GM11168 (cell line): Measurements from ENCODE around the gene DCAKD.

Source experiments
- in situ Hi-C: fragments of 300-500 bp; cut with MboI; formaldehyde crosslinking; loops from one replicate; pipeline ENCODE4 v1.12.0; 2022; ENCODE audit warnings: low sequenced_read_pairs; ENCODE audit not compliant: unreplicated experiment

The DCAKD gene

DNA sequence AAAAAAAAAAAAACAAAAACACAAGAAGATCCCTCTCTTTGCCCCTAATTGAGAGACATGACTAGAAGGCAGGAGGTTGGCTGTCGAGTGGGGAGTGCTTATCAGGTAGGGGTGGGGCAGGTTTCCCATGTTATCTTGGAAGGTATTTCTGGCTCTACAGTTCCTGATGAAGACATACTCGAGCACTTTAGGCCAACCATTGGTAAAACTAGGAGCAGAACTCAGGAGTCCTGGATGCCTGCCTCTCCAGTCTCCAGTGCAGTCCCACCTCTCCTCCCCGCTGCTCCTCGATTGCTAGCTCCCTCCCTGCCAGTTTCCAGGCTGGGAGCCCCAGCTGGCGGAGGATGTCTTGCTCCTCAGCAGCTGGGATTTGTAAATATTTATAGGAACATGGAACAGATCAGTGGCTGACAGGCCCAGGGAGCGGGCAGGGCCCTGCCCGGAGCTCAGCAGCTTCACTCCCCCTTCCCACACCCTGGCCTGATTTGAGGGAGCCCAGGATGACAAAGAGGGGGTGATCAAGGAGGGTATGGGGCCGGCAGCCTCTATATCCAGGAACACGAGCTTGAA lies 71.9 kb downstream of the DCAKD start:
- in situ Hi-C loops: no loop called here

DNA sequence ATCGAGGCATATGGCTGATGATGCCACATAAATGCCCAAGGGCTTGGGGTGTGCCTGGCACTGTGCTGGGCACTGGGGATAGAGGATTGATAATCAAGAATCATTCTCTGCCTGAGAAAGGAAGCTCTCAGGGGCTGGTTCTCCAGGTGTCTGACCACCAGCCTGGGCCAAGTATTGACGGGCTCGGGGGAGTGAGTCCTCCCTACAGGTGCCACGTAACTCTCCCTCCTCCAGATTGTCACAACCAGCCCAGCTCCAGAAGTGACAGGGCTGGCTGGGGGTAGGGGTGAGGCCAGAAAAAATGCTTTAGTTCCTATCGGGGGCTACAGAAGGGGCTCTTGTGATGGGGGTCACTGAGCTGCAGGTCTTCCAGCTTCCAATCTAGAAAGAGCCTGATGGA lies 72.6 kb downstream of the DCAKD start:
- in situ Hi-C loops: no loop called here

DNA sequence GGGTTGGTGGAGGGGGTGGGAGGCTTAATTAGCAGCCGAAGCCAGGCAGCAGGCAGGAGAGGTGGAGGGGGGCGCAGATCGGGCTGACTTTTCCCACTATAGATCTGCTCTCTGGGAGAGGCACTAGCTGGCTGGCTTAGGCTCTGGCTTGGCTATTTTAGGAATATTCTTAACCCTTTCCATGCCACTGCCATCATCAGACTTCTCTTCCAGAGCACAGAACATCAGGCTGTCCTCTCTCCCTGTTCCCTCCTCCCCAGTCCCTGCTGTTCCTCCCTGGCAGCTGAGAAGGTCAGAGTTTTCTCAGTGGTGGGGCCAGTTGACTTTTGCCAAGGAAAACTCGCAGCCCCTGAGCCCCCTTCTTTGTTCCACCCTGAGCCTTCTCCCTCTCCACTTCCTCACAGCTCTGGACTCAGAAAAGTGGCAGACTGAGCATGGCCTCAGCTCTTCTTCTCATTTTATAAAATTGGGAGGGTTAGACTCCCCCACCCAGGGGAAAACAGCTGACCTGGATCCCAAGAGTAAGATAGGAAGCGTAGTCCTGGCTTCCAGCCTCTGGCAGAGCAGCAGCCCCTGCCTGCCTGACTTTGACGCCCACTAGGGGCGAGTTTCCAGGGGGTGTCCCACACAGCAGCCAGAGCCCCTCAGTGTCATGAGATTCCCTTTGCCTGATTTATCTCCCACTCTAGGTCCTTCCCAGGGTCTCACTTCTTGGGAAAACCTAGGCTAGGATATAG lies 73.5 kb downstream of the DCAKD start:
- in situ Hi-C loops: no loop called here

DNA sequence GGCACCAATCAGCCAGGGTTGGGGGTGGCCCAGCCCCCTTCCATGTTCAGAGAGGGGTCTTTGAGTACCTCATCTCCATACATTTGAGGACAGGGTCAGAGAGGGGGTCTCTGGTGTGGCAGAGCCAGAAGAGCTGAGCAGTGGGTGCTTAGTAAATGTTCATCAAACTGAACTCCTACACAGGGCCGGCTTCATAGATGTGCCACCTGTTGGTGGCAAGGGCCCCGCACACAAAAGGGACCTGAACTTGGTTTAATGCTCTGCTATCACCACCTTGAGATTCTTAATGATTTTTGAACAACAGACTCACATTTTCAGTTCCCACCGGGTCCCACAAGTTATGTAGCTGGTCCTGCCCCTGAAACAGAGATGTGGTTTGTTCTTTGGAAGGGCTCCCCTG lies 74.4 kb downstream of the DCAKD start:
- in situ Hi-C loops: no loop called here

- in situ Hi-C loops: no loop called here
Observed at GRCh38 chr17:44976206-44976605, 75.2 kb downstream of the DCAKD start.
